H9 (cell line): Measurements from ENCODE around the gene KDF1. TPM values are rescaled to one million over a fixed set of nuclear protein-coding genes. Genes with fewer than 3 reads are reported as not detected.
A peak's percentile ranks its signal among the peaks of the same experiment; 100 is the strongest.

ENCODE experiments used
- DNase-seq: peaks from one replicate; pipeline ENCODE4 v3.0.0-alpha.2; 2017
- H2AFZ ChIP-seq: one replicate; pipeline ENCODE4 v1.6.1; 2013; ENCODE audit warnings: mild to moderate bottlenecking, low read length, control low read depth, moderate library complexity
- H2AK5ac ChIP-seq: 2 replicates; pipeline ENCODE4 v1.6.1; 2013; ENCODE audit warnings: low read length, control low read depth, mixed read lengths; ENCODE audit not compliant: insufficient read length
- H2BK120ac ChIP-seq: one replicate; pipeline ENCODE4 v1.6.1; 2013; ENCODE audit warnings: low read depth, mild to moderate bottlenecking, low read length, control low read depth, inconsistent platforms; ENCODE audit not compliant: poor library complexity, severe bottlenecking
- H2BK12ac ChIP-seq: 2 replicates; pipeline ENCODE4 v1.6.1; 2013; ENCODE audit warnings: low read length, control low read depth, mixed read lengths, low read depth; ENCODE audit not compliant: insufficient read length
- H2BK15ac ChIP-seq: 2 replicates; pipeline ENCODE4 v1.6.1; 2013; ENCODE audit warnings: low read depth, low read length, control low read depth
- H2BK20ac ChIP-seq: one replicate; pipeline ENCODE4 v1.6.1; 2013; ENCODE audit warnings: low read depth, mild to moderate bottlenecking, low read length, control low read depth, inconsistent platforms; ENCODE audit not compliant: poor library complexity, severe bottlenecking
- H2BK5ac ChIP-seq: 2 replicates; pipeline ENCODE4 v1.6.1; 2013; ENCODE audit warnings: low read length, control low read depth, mixed read lengths; ENCODE audit not compliant: insufficient read length
- H3K14ac ChIP-seq: 2 replicates; pipeline ENCODE4 v1.6.1; 2013; ENCODE audit warnings: low read length, control low read depth; ENCODE audit not compliant: insufficient read depth
- H3K18ac ChIP-seq: 2 replicates; pipeline ENCODE4 v1.6.1; 2013; ENCODE audit warnings: low read depth, mild to moderate bottlenecking, mixed read lengths, low read length, control low read depth; ENCODE audit not compliant: insufficient read length
- H3K23ac ChIP-seq: 2 replicates; pipeline ENCODE4 v1.6.1; 2013; ENCODE audit warnings: low read length, control low read depth, mixed read lengths, low read depth; ENCODE audit not compliant: insufficient read length
- H3K23me2 ChIP-seq: 2 replicates; pipeline ENCODE4 v1.6.1; 2013; ENCODE audit warnings: low read depth, mild to moderate bottlenecking, mixed read lengths, low read length, control low read depth; ENCODE audit not compliant: insufficient read length, poor library complexity, severe bottlenecking
- H3K27ac ChIP-seq: 2 replicates; pipeline ENCODE4 v1.5.1; 2013; ENCODE audit warnings: low read length, control low read depth, mixed read lengths, low read depth; ENCODE audit not compliant: insufficient read length
- H3K27me3 ChIP-seq: 2 replicates; pipeline ENCODE4 v1.6.1; 2013; ENCODE audit warnings: low read length, control low read depth, inconsistent platforms; ENCODE audit not compliant: insufficient read depth
- H3K4ac ChIP-seq: 2 replicates; pipeline ENCODE4 v1.6.1; 2013; ENCODE audit warnings: low read depth, mild to moderate bottlenecking, control low read depth, inconsistent platforms, low read length, moderate library complexity
- H3K4me1 ChIP-seq: 2 replicates; pipeline ENCODE4 v1.6.1; 2013; ENCODE audit warnings: low read length, control low read depth, inconsistent platforms; ENCODE audit not compliant: insufficient read depth
- H3K4me2 ChIP-seq: 2 replicates; pipeline ENCODE4 v1.6.1; 2013; ENCODE audit warnings: low read length, control low read depth, mixed read lengths; ENCODE audit not compliant: insufficient read length, insufficient read depth
- H3K56ac ChIP-seq: 2 replicates; pipeline ENCODE4 v1.6.1; 2013; ENCODE audit warnings: low read depth, mild to moderate bottlenecking, mixed read lengths, low read length, control low read depth; ENCODE audit not compliant: insufficient read length
- H3K79me1 ChIP-seq: 2 replicates; pipeline ENCODE4 v1.6.1; 2013; ENCODE audit warnings: low read depth, mild to moderate bottlenecking, moderate library complexity, low read length, control low read depth, inconsistent platforms; ENCODE audit not compliant: insufficient read depth, poor library complexity, severe bottlenecking
- H3K79me2 ChIP-seq: 2 replicates; pipeline ENCODE4 v1.6.1; 2013; ENCODE audit warnings: low read length, control low read depth, inconsistent platforms; ENCODE audit not compliant: insufficient read depth
- H3K9ac ChIP-seq: 2 replicates; pipeline ENCODE4 v1.6.1; 2013; ENCODE audit warnings: low read length, control low read depth, mixed read lengths; ENCODE audit not compliant: insufficient read length; ENCODE audit errors: extremely low read depth
- H3K9me3 ChIP-seq: one replicate; pipeline ENCODE4 v1.6.1; 2013; ENCODE audit warnings: low read depth, low read length, inconsistent platforms; ENCODE audit not compliant: control insufficient read depth
- H3T11ph ChIP-seq: one replicate; pipeline ENCODE4 v1.6.1; 2013; ENCODE audit warnings: mild to moderate bottlenecking, low read length, control low read depth, inconsistent platforms
- H4K20me1 ChIP-seq: one replicate; pipeline ENCODE4 v1.6.1; 2013; ENCODE audit not compliant: control insufficient read depth, insufficient read length, insufficient read depth
- H4K5ac ChIP-seq: 2 replicates; pipeline ENCODE4 v1.6.1; 2013; ENCODE audit warnings: low read depth, mild to moderate bottlenecking, mixed read lengths, low read length, control low read depth; ENCODE audit not compliant: insufficient read length
- H4K8ac ChIP-seq: replicated peaks from 2 replicates; pipeline ENCODE4 v1.6.1; 2013; ENCODE audit warnings: low read length, control low read depth, mixed read lengths, low read depth; ENCODE audit not compliant: insufficient read length
- H4K91ac ChIP-seq: 2 replicates; pipeline ENCODE4 v1.6.1; 2013; ENCODE audit warnings: low read depth, mild to moderate bottlenecking, moderate library complexity, mixed read lengths, low read length, control low read depth; ENCODE audit not compliant: insufficient read length
- H3K27ac Mint-ChIP-seq, 3 experiments: 2 replicates in 2 of 3; 3 replicates in 1 of 3; pipeline ENCODE4 v1.8.0; 2020 to 2021; ENCODE audit warnings: mixed read lengths in 3 of 3, mild to moderate bottlenecking in 1 of 3, moderate library complexity in 1 of 3
- H3K27me3 Mint-ChIP-seq: 2 replicates; pipeline ENCODE4 v1.8.0; 2021; ENCODE audit warnings: low read depth, mild to moderate bottlenecking, moderate library complexity, mixed read lengths
- H3K36me3 Mint-ChIP-seq, 3 experiments: 2 replicates in 2 of 3; 3 replicates in 1 of 3; pipeline ENCODE4 v1.8.0; 2020 to 2021; ENCODE audit warnings: low read depth in 3 of 3, mixed read lengths in 3 of 3; ENCODE audit not compliant: insufficient read depth in 1 of 3
- H3K4me1 Mint-ChIP-seq, 2 experiments: 2 replicates each; pipeline ENCODE4 v1.8.0; 2020; ENCODE audit warnings: mixed read lengths in 2 of 2
- H3K4me3 Mint-ChIP-seq, 2 experiments: 2 replicates in 1 of 2; 3 replicates in 1 of 2; pipeline ENCODE4 v1.8.0; 2020 to 2021; ENCODE audit warnings: mild to moderate bottlenecking in 2 of 2, mixed read lengths in 2 of 2, moderate library complexity in 1 of 2
- H3K9me3 Mint-ChIP-seq, 2 experiments: 2 replicates in 1 of 2; 3 replicates in 1 of 2; pipeline ENCODE4 v1.8.0; 2020; ENCODE audit warnings: mild to moderate bottlenecking in 2 of 2, mixed read lengths in 2 of 2, moderate library complexity in 1 of 2
- WGBS: extraction: QIAGEN DNeasy Blood & Tissue Kit; methylation state at CpG from one replicate; pipeline ENCODE4 v1.1.7; 2013; ENCODE audit warnings: missing lambda C conversion rate, low lambda C conversion rate, mixed read lengths; ENCODE audit not compliant: insufficient read length; ENCODE audit errors: extremely low coverage; 5-methylcytosine and 5-hydroxymethylcytosine counted together
- total RNA-seq: library from RNA; stranded (reverse); gene quantifications from 2 replicates; pipeline ENCODE4 v1.2.1, GENCODE V29; 2021
- TF ChIP-seq, protein P1 (sequence below): fragments of 200-600 bp; sonication (generic); conservative IDR thresholded peaks from 3 replicates; pipeline ENCODE4 v1.8.0; 2021; ENCODE audit warnings: antibody characterized with exemption, mild to moderate bottlenecking

Gene KDF1
- total RNA-seq, 1 experiment from 2014 or later: 17.6 TPM

- Histone ChIP-seq H3K14ac (no peak overlapping the region), H3K4ac (no peak overlapping the region), H2BK12ac (no peak overlapping the region), H3K79me2 (peaks cover 14% of the 10 kb centered on the region; the same call in 1 of the 2 replicates), H2BK20ac (no peak overlapping the region), H4K20me1 (no peaks in the 10 kb centered on the region), H3K18ac (no peak overlapping the region), H3K56ac (no peak overlapping the region), H3K4me1 (peaks cover 25% of the 10 kb centered on the region), H2BK15ac (no peak overlapping the region), H2AFZ (no peak overlapping the region), H3K23me2 (peaks cover 8% of the 10 kb centered on the region), H2AK5ac (no peak overlapping the region), H4K5ac (no peak overlapping the region), H3K9me3 (no peaks in the 10 kb centered on the region), H4K91ac (no peak overlapping the region), H3T11ph (no peak overlapping the region), H3K4me2 (no peak overlapping the region), H3K27me3 (no peaks in the 10 kb centered on the region), H3K9ac (no peak overlapping the region), H3K27ac (no peak overlapping the region), H4K8ac (no peak overlapping the region), H2BK120ac (no peak overlapping the region), H3K23ac (no peak overlapping the region), H3K79me1 (no peaks in the 10 kb centered on the region), H2BK5ac (no peak overlapping the region)
- TF ChIP-seq, protein P1, sequence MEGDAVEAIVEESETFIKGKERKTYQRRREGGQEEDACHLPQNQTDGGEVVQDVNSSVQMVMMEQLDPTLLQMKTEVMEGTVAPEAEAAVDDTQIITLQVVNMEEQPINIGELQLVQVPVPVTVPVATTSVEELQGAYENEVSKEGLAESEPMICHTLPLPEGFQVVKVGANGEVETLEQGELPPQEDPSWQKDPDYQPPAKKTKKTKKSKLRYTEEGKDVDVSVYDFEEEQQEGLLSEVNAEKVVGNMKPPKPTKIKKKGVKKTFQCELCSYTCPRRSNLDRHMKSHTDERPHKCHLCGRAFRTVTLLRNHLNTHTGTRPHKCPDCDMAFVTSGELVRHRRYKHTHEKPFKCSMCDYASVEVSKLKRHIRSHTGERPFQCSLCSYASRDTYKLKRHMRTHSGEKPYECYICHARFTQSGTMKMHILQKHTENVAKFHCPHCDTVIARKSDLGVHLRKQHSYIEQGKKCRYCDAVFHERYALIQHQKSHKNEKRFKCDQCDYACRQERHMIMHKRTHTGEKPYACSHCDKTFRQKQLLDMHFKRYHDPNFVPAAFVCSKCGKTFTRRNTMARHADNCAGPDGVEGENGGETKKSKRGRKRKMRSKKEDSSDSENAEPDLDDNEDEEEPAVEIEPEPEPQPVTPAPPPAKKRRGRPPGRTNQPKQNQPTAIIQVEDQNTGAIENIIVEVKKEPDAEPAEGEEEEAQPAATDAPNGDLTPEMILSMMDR: no peak
- Mint-ChIP-seq H3K27me3 (no peaks in the 10 kb centered on the region; the same call in 1 of the 2 replicates), H3K4me3 (peak overlapping the region; percentile 3 to 64; a peak in 3 of 5 replicates), H3K27ac (peak overlapping the region; percentile 77 to 98 (median 94)), H3K36me3 (peaks cover 29 to 76% (median 58%) of the 10 kb centered on the region in 3 experiments; a peak in 6 of 7 replicates), H3K9me3 (no peaks in the 10 kb centered on the region; a peak in 1 of 5 replicates), H3K4me1 (peaks cover 74 to 80% of the 10 kb centered on the region in 2 experiments)
- no CpG with 5 or more reads among the region's 3 CpGs for WGBS
- no peak for DNase-seq
These were observed 44.9 kb upstream of the KDF1 start for GRCh38 chr1:27005166-27005530.
